T-cell (primary cell): ENCODE measurements around the gene ZNF664. TPM values are rescaled to one million over a fixed set of nuclear protein-coding genes. Genes with fewer than 3 reads are reported as not detected.
A peak's percentile ranks its signal among the peaks of the same experiment; 100 is the strongest.

Experiments
- ATAC-seq, 4 experiments: fragments of 200-7000 bp in 3 of 4; fragments of 150-1000 bp in 1 of 4; cut with Tn5 transposase; replicated peaks in 1 of 4; 1 replicate in 3 of 4; 2 replicates in 1 of 4; pipeline ENCODE4 v1.10.0; 2021; ENCODE audit warnings: moderate library complexity in 3 of 4, mild to moderate bottlenecking in 2 of 4, moderate number of reproducible peaks in 1 of 4
- CTCF ChIA-PET, 2 donors: fragments of 300-600 bp; sonication (Branson Sonifier 250); formaldehyde crosslinking; loops; one replicate each; lab custom pipeline; 2022; ENCODE audit warnings: antibody characterized with exemption in 2 of 2; lab: Charles Lee
- POLR2A ChIA-PET, 2 donors: fragments of 300-600 bp; sonication (Branson Sonifier 250); formaldehyde crosslinking; loops; one replicate each; lab custom pipeline; 2022; ENCODE audit warnings: antibody characterized with exemption in 2 of 2; lab: Charles Lee
- DNase-seq, 35 experiments: peaks; one replicate each; pipeline versions ENCODE4 v3.0.0 to v3.0.0-alpha.2; 2013 to 2023
- H3K27ac ChIP-seq: one replicate; pipeline ENCODE4 v1.5.1; 2013; ENCODE audit warnings: low read length
- H3K27me3 ChIP-seq, 2 experiments: replicated peaks in 1 of 2; 1 replicate in 1 of 2; 2 replicates in 1 of 2; pipeline versions ENCODE4 v1.6.1 to v1.7.0; 2013; ENCODE audit warnings: low read length in 1 of 2, mixed read lengths in 1 of 2; ENCODE audit not compliant: control insufficient read depth in 2 of 2, insufficient read depth in 2 of 2; ENCODE audit errors: extremely low read depth in 1 of 2
- H3K36me3 ChIP-seq, 2 donors: 1 replicate in 1 of 2; 2 replicates in 1 of 2; pipeline versions ENCODE4 v1.6.1 to v1.7.0; 2013; ENCODE audit warnings: low read length in 1 of 2; ENCODE audit not compliant: control insufficient read depth in 2 of 2, insufficient read depth in 1 of 2; ENCODE audit errors: extremely low read depth in 1 of 2
- H3K4me1 ChIP-seq, 2 experiments: 1 replicate in 1 of 2; 2 replicates in 1 of 2; pipeline versions ENCODE4 v1.6.1 to v1.7.0; 2013; ENCODE audit warnings: low read length in 2 of 2, mixed read lengths in 1 of 2; ENCODE audit not compliant: insufficient read depth in 2 of 2, control insufficient read depth in 1 of 2; ENCODE audit errors: extremely low read depth in 1 of 2
- H3K4me3 ChIP-seq, 2 donors: 1 replicate in 1 of 2; 2 replicates in 1 of 2; pipeline versions ENCODE4 v1.5.1 to v1.7.0; 2013; ENCODE audit warnings: mild to moderate bottlenecking in 2 of 2, low read length in 1 of 2, moderate library complexity in 1 of 2; ENCODE audit not compliant: control insufficient read depth in 1 of 2; ENCODE audit errors: extremely low read depth in 1 of 2
- H3K9me3 ChIP-seq: 2 replicates; pipeline ENCODE4 v1.7.0; 2013
- H3K27ac Mint-ChIP-seq, 2 donors: one replicate each; pipeline ENCODE4 v1.8.0; 2020 to 2021; ENCODE audit warnings: mild to moderate bottlenecking in 2 of 2, mixed read lengths in 2 of 2
- H3K27me3 Mint-ChIP-seq, 2 donors: one replicate each; pipeline ENCODE4 v1.8.0; 2021 to 2022; ENCODE audit warnings: mixed read lengths in 2 of 2
- H3K36me3 Mint-ChIP-seq: one replicate; pipeline ENCODE4 v1.8.0; 2021; ENCODE audit warnings: mixed read lengths
- H3K4me1 Mint-ChIP-seq, 3 donors: one replicate each; pipeline ENCODE4 v1.8.0; 2020 to 2022; ENCODE audit warnings: mixed read lengths in 3 of 3, mild to moderate bottlenecking in 1 of 3
- H3K4me3 Mint-ChIP-seq, 3 donors: one replicate each; pipeline ENCODE4 v1.8.0; 2020 to 2022; ENCODE audit warnings: mild to moderate bottlenecking in 3 of 3, mixed read lengths in 3 of 3, moderate library complexity in 3 of 3
- H3K9me3 Mint-ChIP-seq, 3 donors: one replicate each; pipeline ENCODE4 v1.8.0; 2020 to 2022; ENCODE audit warnings: mixed read lengths in 3 of 3
- WGBS: methylation state at CpG from one replicate; pipeline ENCODE4 v1.1.5; 2013; ENCODE audit warnings: missing lambda C conversion rate; ENCODE audit not compliant: insufficient coverage; 5-methylcytosine and 5-hydroxymethylcytosine counted together
- total RNA-seq, 35 experiments: library from RNA in 6 of 35; stranded (reverse) in 6 of 35; fragments of 120-200 nt in 1 of 35; gene quantifications; one replicate each; pipeline versions ENCODE4 v1.2.1 to v1.2.4 and lab custom pipeline; 2013 to 2026

Gene ZNF664
- total RNA-seq, 5 donors from 2014 or later (not counting 1 experiment from before 2014, with no cell fraction given): 30.6 to 58.2 (median 56.1) TPM

GRCh38 chr12:123996581-123996980, 23.6 kb downstream of the ZNF664 start:
- Histone ChIP-seq H3K9me3 (no peaks in the 10 kb centered on the region), H3K4me1 (peaks cover 3 to 8% of the 10 kb centered on the region in 2 experiments), H3K36me3 (peaks cover 4 to 24% of the 10 kb centered on the region in 2 donors), H3K27ac (no peak overlapping the region), H3K27me3 (no peaks in the 10 kb centered on the region), H3K4me3 (no peak overlapping the region)
- Mint-ChIP-seq H3K27ac (no peak overlapping the region), H3K36me3 (peaks cover 33% of the 10 kb centered on the region), H3K4me3 (no peak overlapping the region), H3K9me3 (no peaks in the 10 kb centered on the region), H3K27me3 (no peaks in the 10 kb centered on the region), H3K4me1 (peaks cover 34 to 44% (median 43%) of the 10 kb centered on the region in 3 donors)
- 100% methylated on average over 4 of the region's 6 CpGs for WGBS
- CTCF ChIA-PET: interaction anchor here in 1 of 2 donors (0.6 kb wide), 1 partner anchor 722 kb away, joined by 4 read pairs; no protein-coding TSS in a partner anchor
- POLR2A ChIA-PET: no interaction called here
- ATAC-seq: no peak
- no peak for DNase-seq

- H3K9me3 Mint-ChIP-seq: no peaks in the 10 kb centered on the region
Measured at GRCh38 chr12:123997033-123997822, 24.2 kb downstream of the ZNF664 start.

GRCh38 chr12:123997908-123998307, 24.9 kb downstream of the ZNF664 start:
- peaks cover 26% of the 10 kb centered on the region for H3K36me3 Mint-ChIP-seq
- POLR2A ChIA-PET: no interaction called here
- no peaks in the 10 kb centered on the region for H3K9me3 Mint-ChIP-seq
- Histone ChIP-seq H3K4me1 (peaks cover 3 to 12% of the 10 kb centered on the region in 2 experiments), H3K9me3 (no peaks in the 10 kb centered on the region), H3K4me3 (no peak overlapping the region), H3K27me3 (no peaks in the 10 kb centered on the region), H3K27ac (no peak overlapping the region), H3K36me3 (peaks cover 4 to 19% of the 10 kb centered on the region in 2 donors)
- peaks cover 34 to 43% (median 43%) of the 10 kb centered on the region in 3 donors for H3K4me1 Mint-ChIP-seq
- ATAC-seq (no peak), DNase-seq (no peak)
- H3K27me3 Mint-ChIP-seq: no peaks in the 10 kb centered on the region
- CTCF ChIA-PET: no interaction called here
- 91% methylated on average over 3 of the region's 5 CpGs for WGBS
- H3K4me3 Mint-ChIP-seq: no peak overlapping the region
- no peak overlapping the region for H3K27ac Mint-ChIP-seq

More at GRCh38 chr12:123997033-123997822, 24.2 kb downstream of the ZNF664 start:
- ChIA-PET CTCF (no interaction called here), POLR2A (no interaction called here)
- Mint-ChIP-seq H3K27ac (no peak overlapping the region), H3K36me3 (peaks cover 29% of the 10 kb centered on the region), H3K4me1 (peaks cover 34 to 43% (median 43%) of the 10 kb centered on the region in 3 donors), H3K27me3 (no peaks in the 10 kb centered on the region), H3K4me3 (no peak overlapping the region)
- no CpG with 5 or more reads among the region's 6 CpGs for WGBS
- peaks cover 4 to 24% of the 10 kb centered on the region in 2 donors for H3K36me3 ChIP-seq
- no peak overlapping the region for H3K4me3 ChIP-seq
- no peaks in the 10 kb centered on the region for H3K27me3 ChIP-seq
- DNase-seq: no peak
- no peak for ATAC-seq
- H3K4me1 ChIP-seq: peaks cover 3 to 12% of the 10 kb centered on the region in 2 experiments
- no peak overlapping the region for H3K27ac ChIP-seq
- H3K9me3 ChIP-seq: no peaks in the 10 kb centered on the region

- WGBS: no CpG with 5 or more reads among the region's 2 CpGs
- ChIA-PET POLR2A (no interaction called here), CTCF (no interaction called here)
- DNase-seq: no peak
- Histone ChIP-seq H3K4me1 (peaks cover 3 to 12% of the 10 kb centered on the region in 2 experiments), H3K27me3 (no peaks in the 10 kb centered on the region), H3K36me3 (peaks cover 4 to 14% of the 10 kb centered on the region in 2 donors), H3K4me3 (no peak overlapping the region), H3K27ac (no peak overlapping the region), H3K9me3 (no peaks in the 10 kb centered on the region)
- Mint-ChIP-seq H3K4me1 (peaks cover 34 to 42% (median 41%) of the 10 kb centered on the region in 3 donors), H3K36me3 (peaks cover 24% of the 10 kb centered on the region), H3K4me3 (no peak overlapping the region), H3K27me3 (no peaks in the 10 kb centered on the region), H3K9me3 (no peaks in the 10 kb centered on the region), H3K27ac (peak overlapping the region in 1 of 2 donors; percentile 60)
- no peak for ATAC-seq
Measured at GRCh38 chr12:123998344-123998990, 25.5 kb downstream of the ZNF664 start.

- Mint-ChIP-seq H3K27ac (no peak overlapping the region), H3K4me3 (no peak overlapping the region), H3K27me3 (no peaks in the 10 kb centered on the region), H3K36me3 (peaks cover 21% of the 10 kb centered on the region), H3K4me1 (peaks cover 30 to 37% (median 36%) of the 10 kb centered on the region in 3 donors), H3K9me3 (no peaks in the 10 kb centered on the region)
- Histone ChIP-seq H3K4me3 (no peak overlapping the region), H3K36me3 (peaks cover 4 to 15% of the 10 kb centered on the region in 2 donors), H3K4me1 (peaks cover 3 to 12% of the 10 kb centered on the region in 2 experiments), H3K27me3 (no peaks in the 10 kb centered on the region), H3K9me3 (no peaks in the 10 kb centered on the region), H3K27ac (no peak overlapping the region)
- DNase-seq: no peak
- CTCF ChIA-PET: no interaction called here
- no peak for ATAC-seq
- POLR2A ChIA-PET: no interaction called here
- WGBS: no CpG with 5 or more reads among the region's 2 CpGs
Measured at GRCh38 chr12:123998991-123999359, 26.0 kb downstream of the ZNF664 start.

GRCh38 chr12:124000111-124000510, 27.1 kb downstream of the ZNF664 start:
- Mint-ChIP-seq H3K27ac (no peak overlapping the region), H3K36me3 (peaks cover 16% of the 10 kb centered on the region), H3K4me1 (peaks cover 23 to 28% (median 27%) of the 10 kb centered on the region in 3 donors), H3K27me3 (no peaks in the 10 kb centered on the region), H3K4me3 (no peak overlapping the region), H3K9me3 (no peaks in the 10 kb centered on the region)
- DNase-seq (no peak), ATAC-seq (no peak)
- 75% methylated on average over 4 of the region's 5 CpGs for WGBS
- H3K27ac ChIP-seq: no peak overlapping the region
- H3K9me3 ChIP-seq: no peaks in the 10 kb centered on the region
- H3K36me3 ChIP-seq: peaks cover 4 to 25% of the 10 kb centered on the region in 2 donors
- H3K4me1 ChIP-seq: peaks cover 3 to 12% of the 10 kb centered on the region in 2 experiments
- H3K27me3 ChIP-seq: no peaks in the 10 kb centered on the region
- CTCF ChIA-PET: interaction anchor here in 1 of 2 donors (0.6 kb wide), 1 partner anchor 95 kb away, joined by 3 read pairs; no protein-coding TSS in a partner anchor
- H3K4me3 ChIP-seq: no peak overlapping the region
- POLR2A ChIA-PET: interaction anchor here in 1 of 2 donors (0.6 kb wide), 1 partner anchor 886 kb away, joined by 4 read pairs; no protein-coding TSS in a partner anchor
